Stimulated activated CD8-positive, alpha-beta memory T cell treated with anti-CD3 and anti-CD28 coated beads, Interleukin-2, amount 100 ng/mL, for 48 hours (primary cell): ENCODE results near the gene CEP41.
"Not testable (repeated sequence)": the region's sequence is repeated elsewhere in the genome, so short reads cannot be mapped to it uniquely, and the experiment has no call there.

ENCODE experiments used
- DNase-seq, 2 donors: peaks; one replicate each; pipeline ENCODE4 v3.0.0-alpha.2; 2020; ENCODE audit warnings: low read depth in 2 of 2

CEP41 gene

DNA sequence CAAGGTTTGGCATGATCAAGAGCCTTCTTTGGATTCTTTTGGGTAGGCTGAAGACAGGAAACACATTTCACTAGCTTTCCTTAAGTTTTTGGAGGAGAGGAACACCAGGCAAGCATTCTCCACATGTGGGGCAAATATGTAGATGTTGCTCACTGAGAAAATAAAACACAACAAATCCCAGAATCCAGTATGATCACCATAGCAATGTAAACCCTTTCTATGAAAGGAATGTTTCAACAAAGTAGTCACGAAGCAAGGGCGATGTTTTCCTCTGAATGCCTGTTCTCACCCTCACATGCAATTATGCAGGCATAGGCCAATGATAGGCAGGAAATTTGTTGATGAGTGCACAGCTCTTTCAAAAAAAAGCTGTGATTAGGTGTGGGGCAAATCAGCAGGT, 20.5 kb upstream of the CEP41 start:
- no peak for DNase-seq

DNA sequence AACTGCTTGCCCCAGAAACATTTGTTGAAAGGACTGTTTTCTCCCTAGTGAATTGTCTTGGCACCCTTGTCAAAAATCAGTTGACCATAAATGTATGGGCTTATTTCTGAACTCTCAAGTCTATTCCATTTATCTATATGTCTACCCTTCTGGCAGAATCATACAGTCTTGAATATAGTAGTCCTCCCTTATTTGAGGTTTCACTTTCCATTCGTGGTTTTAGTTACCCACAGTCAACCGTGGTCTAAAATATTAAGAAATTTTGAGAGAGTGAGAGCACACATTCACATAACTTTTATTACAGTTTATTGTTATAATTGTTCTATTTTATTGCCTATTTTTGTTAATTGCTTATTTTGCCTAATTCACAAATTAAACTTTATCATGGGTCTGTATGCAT, 17.4 kb upstream of the CEP41 start:
- no peak for DNase-seq

- DNase-seq = no peak
Measured at GRCh38 chr7:130454959-130455358, 14.1 kb upstream of the CEP41 start.

DNA sequence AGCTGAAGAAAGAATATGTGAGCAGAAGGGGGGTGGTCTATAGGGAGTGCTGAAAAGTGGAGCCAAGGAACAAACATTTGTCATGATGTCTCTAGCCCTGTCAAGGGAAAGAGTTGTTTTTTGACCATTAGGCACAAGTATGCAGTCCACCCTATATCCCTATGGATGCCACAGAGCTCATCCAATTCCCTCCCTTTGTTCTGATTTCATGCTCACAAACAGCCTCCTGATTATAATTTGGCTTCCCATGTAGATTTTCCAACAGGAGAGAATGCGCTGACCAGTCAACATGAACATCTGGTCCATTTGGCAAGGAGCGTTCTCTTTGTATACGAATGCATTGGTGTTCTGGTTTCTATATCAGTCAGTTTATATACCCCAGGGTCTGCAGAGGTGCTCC, 12.1 kb upstream of the CEP41 start:
- DNase-seq = no peak

DNA sequence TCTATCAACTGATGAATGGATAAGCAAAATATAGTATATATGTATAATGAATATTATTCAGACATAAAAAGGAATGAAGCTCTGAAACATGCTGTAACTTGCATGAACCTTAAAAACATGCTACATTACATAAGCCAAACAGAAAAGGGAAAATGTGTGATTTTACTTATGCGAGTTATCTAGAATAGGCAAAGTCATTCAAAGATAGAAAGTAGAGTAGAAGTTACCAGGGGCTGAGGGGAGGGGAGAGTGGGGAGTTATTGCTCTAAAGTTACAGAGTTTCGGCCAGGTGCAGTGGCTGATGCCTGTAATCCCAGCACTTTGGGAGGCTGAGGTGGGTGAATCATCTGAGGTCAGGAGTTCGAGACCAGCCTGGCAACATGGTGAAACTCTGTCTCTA, 10.5 kb upstream of the CEP41 start:
- DNase-seq = not testable (repeated sequence)

DNA sequence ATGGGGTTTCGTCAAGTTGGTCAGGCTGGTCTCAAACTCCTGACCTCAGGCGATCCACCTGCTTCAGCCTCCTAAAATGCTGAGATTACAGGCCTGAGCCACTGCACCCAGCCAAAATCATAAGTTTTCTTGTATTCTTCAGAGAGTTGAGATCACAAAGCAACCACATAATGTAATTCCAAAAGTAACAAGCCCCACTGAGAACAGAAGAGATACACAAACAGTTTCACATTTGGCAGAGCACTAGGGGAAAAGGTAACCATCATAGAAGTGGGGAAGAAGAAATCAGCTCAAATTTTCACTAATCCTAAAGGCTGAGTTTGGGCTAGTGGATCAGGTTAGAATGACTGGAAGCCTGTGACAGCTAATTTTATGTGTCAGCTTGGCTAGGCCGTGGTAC, 5.4 kb upstream of the CEP41 start:
- DNase-seq = no peak

DNA sequence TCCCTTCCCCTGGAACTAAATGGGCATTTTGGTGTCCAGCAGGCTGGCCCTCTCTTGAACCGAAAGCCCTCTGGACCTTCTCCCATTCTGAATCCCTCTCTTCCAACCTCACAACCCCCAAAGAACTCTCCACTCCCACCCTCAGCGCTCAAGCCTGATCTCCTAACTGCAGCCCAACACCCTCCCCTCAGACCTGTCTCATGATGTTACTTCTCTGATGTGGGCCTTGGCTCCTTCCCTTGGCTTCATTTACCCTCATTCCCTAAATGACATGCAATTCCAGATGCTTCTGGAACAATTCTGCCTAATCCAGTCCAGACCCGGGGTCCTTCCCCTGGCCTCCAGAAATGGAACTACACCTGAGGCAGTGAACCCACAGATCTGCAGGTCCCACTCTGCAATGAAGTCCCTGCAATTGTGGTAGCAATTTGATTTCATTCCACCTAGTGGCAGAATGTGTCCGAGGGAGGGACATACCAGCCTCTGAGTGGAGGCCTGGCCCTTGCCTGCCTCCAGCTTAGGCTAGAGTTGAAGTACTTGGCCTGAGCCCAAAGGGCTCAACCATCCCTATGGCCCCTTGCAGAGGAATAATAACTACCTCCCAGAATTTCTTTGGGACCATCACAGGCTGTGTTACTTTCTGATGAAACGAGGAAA, 4.1 kb upstream of the CEP41 start:
- DNase-seq = no peak

DNA sequence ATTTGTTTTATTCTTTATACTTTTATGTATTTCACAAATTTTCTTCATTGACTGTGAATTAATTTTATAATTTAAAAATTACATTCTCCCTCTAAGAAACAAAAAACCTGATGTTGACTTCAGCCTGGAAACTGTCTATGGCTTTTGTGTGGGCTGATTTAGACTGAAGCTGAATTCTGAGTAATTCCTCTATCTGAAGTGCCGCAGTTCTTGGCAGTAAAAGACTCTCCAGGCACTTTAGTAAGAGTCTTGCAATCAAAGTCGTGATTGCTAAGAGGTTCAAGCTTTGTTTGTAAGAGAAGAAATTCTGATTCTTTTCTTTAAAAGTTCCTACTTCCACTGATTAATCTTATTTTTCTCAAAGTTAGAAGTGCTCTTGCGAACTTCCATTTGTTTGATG, 3.4 kb upstream of the CEP41 start:
- DNase-seq = no peak

GRCh38 chr7:130442601-130443000, 1.8 kb upstream of the CEP41 start:
- DNase-seq = no peak

DNA sequence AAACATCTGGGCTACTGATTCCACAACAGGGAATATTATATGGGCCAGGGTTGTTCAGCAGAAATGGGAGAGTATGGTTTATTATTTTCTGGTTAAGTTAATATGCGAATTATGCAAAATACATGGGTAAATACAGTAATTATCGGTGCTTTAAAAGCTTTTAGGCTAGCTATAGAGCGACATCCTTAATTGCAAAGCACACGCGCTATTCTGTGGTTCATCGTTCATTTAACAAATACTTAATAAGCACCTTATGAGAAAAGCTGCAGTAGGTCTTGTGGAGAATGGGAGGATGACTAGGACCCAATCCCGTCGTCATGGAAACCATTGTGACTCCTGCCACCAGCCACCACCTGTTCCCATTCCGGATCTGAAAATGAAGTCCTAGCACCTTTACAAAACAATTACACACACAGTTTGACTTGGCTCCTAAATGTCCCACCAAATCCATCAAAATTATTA, 623 bp upstream of the CEP41 start:
- DNase-seq = no peak

DNA sequence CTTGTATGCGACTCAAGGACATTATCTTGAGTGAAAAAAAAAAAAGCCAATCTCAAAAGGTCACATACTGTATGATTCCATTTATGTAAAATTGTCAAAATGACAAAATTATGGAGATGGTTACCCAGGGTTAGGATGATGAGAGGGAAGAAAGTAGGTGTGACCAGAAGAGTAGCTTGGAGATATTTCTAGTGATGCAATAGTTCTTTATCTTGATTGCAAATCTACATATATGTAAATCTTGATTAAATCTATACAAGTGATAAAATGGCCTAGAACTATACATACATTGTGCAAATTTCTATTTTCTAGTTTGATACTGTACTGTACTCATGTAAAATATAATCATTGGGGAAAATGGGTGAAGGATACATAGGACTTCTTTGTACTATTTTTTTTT, 4.6 kb downstream of the CEP41 start:
- no peak for DNase-seq

DNA sequence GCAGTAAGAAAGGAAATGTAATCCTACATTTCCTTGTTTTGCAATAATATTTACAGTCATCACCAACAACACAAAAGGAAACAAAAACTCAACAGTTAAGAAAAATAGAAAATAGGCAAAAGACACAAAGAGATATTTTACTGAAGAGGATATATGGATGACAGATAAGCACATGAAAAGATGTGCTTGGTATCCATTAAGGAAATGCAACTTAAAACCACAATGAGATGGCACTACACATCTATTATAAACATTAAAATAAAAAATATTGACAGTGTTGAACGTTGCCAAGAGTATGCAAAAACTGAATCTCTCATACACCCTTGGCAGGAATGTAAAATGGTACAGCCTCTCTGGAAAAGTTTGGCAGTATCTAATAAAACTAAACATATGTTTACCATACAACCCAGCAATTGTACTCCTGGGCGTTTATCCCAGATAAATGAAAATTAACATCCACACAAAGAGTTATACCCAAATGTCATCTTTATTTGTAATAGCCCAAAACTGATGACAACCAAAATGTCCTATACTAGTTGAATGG, 5.4 kb downstream of the CEP41 start:
- no peak for DNase-seq

- DNase-seq = no peak
Measured at GRCh38 chr7:130433301-130433700, 7.5 kb downstream of the CEP41 start.

- DNase-seq = no peak
Measured at GRCh38 chr7:130432886-130433285, 7.9 kb downstream of the CEP41 start.

DNA sequence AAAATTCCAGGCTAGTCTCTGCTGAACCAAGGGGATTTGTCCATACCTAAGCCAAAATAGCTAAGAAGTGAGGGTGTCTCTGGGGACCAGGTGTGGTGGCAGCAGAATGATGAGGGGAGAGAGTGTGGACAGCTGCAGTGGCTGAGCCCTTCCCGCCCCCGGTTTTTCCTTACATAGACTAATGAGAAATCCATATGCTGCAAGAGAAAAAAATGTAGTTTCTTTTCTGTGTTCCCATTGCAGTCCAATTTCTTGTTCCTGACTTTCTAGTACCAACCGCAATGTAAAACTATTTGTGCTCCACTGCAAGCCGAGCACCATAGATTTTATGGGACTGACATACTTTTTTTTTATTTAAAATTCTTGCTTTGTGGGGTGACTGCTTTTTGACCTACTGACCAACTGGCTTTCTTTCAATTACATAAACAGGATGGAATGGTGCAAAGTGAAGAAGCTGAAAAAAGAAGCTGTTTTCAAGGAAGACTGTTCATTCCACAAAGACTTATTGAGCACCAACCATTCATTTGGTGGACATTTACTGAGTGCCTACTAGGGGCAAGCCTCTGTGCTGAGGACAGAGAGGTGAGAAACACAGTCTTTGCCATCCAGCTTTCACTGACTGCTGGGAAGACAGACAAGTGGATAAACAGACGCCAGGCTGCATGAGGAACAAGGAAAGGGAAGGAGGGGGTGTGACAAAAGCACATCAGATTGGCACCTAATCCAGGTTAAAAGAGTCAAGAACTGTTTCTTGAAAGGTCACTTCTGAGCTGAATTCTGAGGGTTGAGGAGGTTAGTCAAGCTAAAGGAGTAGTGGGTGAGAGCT, 9.8 kb downstream of the CEP41 start:
- no peak for DNase-seq

DNA sequence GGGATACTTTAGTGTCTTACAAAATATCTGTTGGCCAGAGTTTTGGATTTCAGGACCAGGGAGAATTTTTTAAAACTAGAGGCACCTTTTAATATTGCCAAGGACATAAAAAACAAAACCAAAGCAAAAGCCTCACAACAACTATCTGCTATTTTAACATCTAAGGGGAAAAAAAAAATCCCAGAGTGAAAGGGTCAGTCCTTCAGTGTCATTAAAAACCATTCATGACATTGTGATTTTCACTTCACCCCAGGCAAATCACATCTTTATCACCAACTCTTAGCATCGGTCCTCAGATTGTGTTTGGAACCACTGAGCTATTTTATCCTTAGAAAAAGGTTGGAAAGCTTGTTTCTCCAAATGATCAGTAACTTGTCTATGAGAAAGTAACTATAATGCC, 10.7 kb downstream of the CEP41 start:
- DNase-seq = no peak

GRCh38 chr7:130429019-130429418, 11.8 kb downstream of the CEP41 start:
- DNase-seq = no peak

- no peak for DNase-seq
Measured at GRCh38 chr7:130426564-130426963, 14.3 kb downstream of the CEP41 start.

- DNase-seq = no peak
Measured at GRCh38 chr7:130425796-130426195, 15.0 kb downstream of the CEP41 start.

DNA sequence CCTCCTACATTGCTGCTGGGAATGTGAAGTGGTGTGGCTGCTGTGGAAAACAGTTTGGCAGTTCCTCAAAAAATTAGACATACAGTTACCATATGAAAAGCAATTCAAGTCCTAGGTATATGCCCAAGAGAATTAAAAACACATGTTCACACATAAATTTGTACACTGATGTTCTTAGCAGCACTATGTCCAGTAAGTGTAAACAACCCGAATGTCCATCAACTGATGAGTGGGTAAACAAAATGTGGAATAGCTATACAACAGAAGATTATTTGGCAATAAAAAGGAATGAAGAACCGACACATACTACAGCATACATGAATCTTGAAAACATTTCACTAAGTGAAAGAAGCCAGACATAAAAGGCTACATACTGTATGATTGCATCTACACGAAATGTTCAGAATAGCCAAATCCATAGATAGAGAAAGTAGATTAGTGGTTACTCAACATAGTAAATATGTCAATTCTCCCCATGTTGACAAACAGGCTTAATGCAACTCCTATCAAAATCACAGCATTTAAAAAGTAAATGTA, 17.2 kb downstream of the CEP41 start:
- DNase-seq = no peak

- DNase-seq = no peak
Measured at GRCh38 chr7:130421684-130422083, 19.1 kb downstream of the CEP41 start.

- no peak for DNase-seq
Measured at GRCh38 chr7:130420943-130421578, 19.8 kb downstream of the CEP41 start.
